Measurements from ENCODE around the gene HELT. TPM values are rescaled to one million over a fixed set of nuclear protein-coding genes. Genes with fewer than 3 reads are reported as not detected.

The HELT gene
- total and polyA plus RNA-seq, 10 of the 15 experiments (the other 5 are each of a cell fraction or from before 2014, with no cell fraction given): not detected

DNA sequence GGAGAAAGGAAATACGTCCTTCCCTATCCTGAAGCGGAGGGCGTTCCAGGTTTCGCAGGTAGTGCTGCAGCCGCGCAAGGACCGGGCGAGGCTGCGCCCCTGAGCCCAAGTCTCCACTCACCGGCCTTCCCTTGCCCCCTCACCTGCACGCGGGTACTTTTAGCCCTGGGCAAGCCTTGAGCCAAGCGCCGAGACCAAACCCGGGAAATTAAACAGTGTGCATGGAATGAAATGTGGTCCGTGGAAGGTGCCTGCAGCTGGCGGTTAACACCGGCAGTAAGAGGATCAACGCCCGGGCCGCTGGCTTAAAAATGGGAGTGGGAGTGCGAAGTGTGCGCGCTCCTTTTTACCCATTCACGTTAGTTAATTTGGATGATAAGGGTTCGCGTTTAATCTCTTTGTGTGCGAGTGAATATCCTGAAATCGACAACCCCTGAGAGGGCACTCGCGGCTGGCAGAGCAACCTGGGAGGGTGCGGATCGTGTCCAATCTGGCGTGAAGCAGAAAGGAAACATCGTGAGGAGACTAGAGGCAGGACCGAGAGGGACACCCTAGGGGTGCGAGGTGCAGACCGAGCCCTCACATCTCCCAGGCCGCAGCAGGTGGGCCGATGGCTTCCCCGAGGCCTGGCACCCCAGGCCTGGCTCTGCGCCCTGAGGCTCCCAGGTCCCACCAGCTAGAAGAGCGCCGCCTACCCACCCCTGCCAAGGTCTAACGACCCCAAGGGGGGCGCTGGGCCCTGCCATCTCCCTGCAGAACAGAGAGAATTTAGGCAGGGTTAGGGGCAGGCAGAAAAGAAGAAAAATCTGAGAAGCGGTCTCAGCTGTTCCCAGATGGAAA, 2.0 kb upstream of the HELT start:
- Histone ChIP-seq H4K20me1 (ENCODE audit: control insufficient read depth, insufficient read depth) (no peaks in the 10 kb centered on the region; the same call in 1 of the 2 replicates), H3K27ac (ENCODE audit: control insufficient read depth, insufficient read depth) (no peak overlapping the region), H3K4me1 (ENCODE audit: control insufficient read depth, insufficient read depth, low read length) (no peaks in the 10 kb centered on the region), H3K4me2 (ENCODE audit: control insufficient read depth, insufficient read depth) (no peak overlapping the region), H3K9me3 (replicated peaks; ENCODE audit: control insufficient read depth, insufficient read depth, low read length) (no peaks in the 10 kb centered on the region), H3K27me3 (replicated peaks in 1 of 2; ENCODE audit: control insufficient read depth in 2 of 2, insufficient read depth in 2 of 2, low read length in 1 of 2) (peaks cover 12 to 20% of the 10 kb centered on the region in 2 experiments), H3K36me3 (ENCODE audit: control insufficient read depth in 2 of 2, insufficient read depth in 2 of 2, low read length in 1 of 2) (no peaks in the 10 kb centered on the region), H3K9ac (ENCODE audit: control insufficient read depth, insufficient read depth, low read length) (no peak overlapping the region), H3K79me2 (ENCODE audit: control insufficient read depth, insufficient read depth, low read length) (no peaks in the 10 kb centered on the region), H3K4me3 (no peak overlapping the region), H2AFZ (ENCODE audit: control insufficient read depth, low read depth, low read length) (no peak overlapping the region)
- ChIA-PET POLR2A (no interaction called here), CTCF (interaction anchor here (1.7 kb wide), 1 partner anchor 79 kb away, joined by 3 read pairs; no protein-coding TSS in a partner anchor), RAD21 (ENCODE audit: unreplicated experiment) (no interaction called here), SMC1A (ENCODE audit: uncharacterized antibody, unreplicated experiment) (interaction anchor here (1.4 kb wide), 1 partner anchor 118 kb away, joined by 4 read pairs; no protein-coding TSS in a partner anchor)
- no peak for TF ChIP-seq SIX5 (IDR thresholded peaks at IDR 0.05; ENCODE audit: low read depth, low read length, severe bottlenecking)
- no peak for TF ChIP-seq BCL3 (IDR thresholded peaks at IDR 0.05; ENCODE audit: borderline replicate concordance, insufficient read depth, low read depth, low read length, poor library complexity, severe bottlenecking)
- TF ChIP-seq BRCA1 (IDR thresholded peaks at IDR 0.05; ENCODE audit: low read depth, low read length): no peak
- no peak for TF ChIP-seq IKZF2 (IDR thresholded peaks at IDR 0.05)
- no TSS peak for BruUV-seq (replicated peaks)
- WGBS (ENCODE audit: insufficient coverage, insufficient replicate concordance, low lambda C conversion rate, missing lambda C conversion rate): 8% methylated on average over 47 of the region's 47 CpGs
- DNase-seq (ENCODE audit: low read depth, low spot score): no peak
- ATAC-seq: no peak
- in situ Hi-C loops (cut with MboI) (no loop called here), intact Hi-C loops (cut with micrococcal nuclease; ENCODE audit: unreplicated experiment) (no loop called here)
- no peak for FAIRE-seq

Measured in GM12878 (cell line).